Ovary (tissue), 1 donor: Measurements from ENCODE around the gene PNPLA4.

Experiments used
- EP300 ChIP-seq: sonication (generic); formaldehyde crosslinking; IDR thresholded peaks from one replicate; pipeline ENCODE4 v1.6.1; 2017; ENCODE audit warnings: antibody characterized with exemption
- POLR2A ChIP-seq: fragments of 450-650 bp; IDR thresholded peaks from one replicate; pipeline ENCODE4 v1.6.1; 2017; ENCODE audit warnings: antibody characterized with exemption, mild to moderate bottlenecking, moderate library complexity

- TF ChIP-seq POLR2A, result no peak
- no peak for TF ChIP-seq EP300
These were observed 16.5 kb upstream of the PNPLA4 start for GRCh38 chrX:7943600-7944245.
